ENCODE measurements around the gene KIF26B.

Gene KIF26B

DNA sequence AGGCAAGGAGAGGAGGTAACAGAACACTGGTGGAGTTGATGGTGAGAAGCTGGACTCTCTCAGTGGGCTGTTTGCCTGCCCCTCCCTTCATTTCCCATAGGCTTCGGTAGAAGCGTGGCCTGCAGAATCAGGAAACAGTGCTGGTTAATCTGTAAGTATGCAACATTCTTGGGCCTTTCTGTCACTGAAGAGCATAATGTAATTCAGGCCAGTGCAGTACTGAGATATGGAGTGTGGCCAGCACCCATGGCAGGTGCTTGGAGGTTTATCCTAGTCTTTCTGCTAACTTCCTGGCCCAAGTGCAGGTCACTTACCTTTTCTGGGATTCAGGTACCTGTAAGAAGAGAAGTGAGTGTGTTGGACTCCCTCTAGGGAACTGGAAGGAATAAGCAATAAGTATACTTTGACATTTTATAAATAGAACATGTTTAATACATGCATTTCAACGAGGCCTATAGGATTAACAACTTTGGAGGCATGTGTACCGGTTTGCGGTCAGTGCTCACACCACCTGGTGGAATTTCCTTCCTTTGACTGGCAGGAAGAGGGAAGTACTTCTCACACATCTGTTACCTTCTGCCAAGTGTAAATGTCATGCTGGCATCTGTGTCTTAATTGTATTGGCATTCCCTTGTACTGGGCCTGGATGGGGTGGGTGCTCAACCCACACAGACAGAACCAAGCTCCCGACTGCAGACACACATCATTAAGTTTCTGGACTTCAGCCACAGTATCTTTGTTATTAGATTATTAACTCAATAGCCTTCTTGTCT lies 105.5 kb downstream of the KIF26B start:
- DNase-seq (ENCODE audit: low spot score): no peak
- TF ChIP-seq, protein P1, sequence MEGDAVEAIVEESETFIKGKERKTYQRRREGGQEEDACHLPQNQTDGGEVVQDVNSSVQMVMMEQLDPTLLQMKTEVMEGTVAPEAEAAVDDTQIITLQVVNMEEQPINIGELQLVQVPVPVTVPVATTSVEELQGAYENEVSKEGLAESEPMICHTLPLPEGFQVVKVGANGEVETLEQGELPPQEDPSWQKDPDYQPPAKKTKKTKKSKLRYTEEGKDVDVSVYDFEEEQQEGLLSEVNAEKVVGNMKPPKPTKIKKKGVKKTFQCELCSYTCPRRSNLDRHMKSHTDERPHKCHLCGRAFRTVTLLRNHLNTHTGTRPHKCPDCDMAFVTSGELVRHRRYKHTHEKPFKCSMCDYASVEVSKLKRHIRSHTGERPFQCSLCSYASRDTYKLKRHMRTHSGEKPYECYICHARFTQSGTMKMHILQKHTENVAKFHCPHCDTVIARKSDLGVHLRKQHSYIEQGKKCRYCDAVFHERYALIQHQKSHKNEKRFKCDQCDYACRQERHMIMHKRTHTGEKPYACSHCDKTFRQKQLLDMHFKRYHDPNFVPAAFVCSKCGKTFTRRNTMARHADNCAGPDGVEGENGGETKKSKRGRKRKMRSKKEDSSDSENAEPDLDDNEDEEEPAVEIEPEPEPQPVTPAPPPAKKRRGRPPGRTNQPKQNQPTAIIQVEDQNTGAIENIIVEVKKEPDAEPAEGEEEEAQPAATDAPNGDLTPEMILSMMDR (conservative IDR thresholded peaks at IDR 0.05; ENCODE audit: low read depth): no peak
- POLR2A ChIA-PET (ENCODE audit: low non-redundant PET): no interaction called here
- H3K27ac ChIP-seq: no peak overlapping the region
- CTCF ChIA-PET: no interaction called here

DNA sequence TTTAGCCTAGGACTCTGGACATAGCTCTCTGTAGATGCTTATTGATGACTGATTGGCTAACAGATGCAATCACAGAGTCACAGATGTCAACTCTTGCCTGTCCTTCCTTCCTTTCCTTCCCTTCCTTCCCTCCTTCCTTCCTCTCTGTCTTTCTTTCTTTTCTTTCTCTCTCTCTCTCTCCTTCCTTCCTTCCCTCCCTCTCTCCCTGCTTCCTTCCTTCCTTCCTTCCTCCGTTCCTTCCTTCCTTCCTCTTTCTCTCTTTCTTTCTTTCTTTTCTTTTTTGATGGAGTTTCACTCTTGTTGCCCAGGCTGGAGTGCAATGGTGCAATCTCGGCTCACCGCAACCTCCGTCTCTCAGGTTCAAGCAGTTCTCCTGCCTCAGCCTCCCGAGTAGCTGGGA lies 106.1 kb downstream of the KIF26B start:
- ChIA-PET CTCF (no interaction called here), POLR2A (ENCODE audit: low non-redundant PET) (no interaction called here)
- TF ChIP-seq, protein P1 (conservative IDR thresholded peaks at IDR 0.05; ENCODE audit: low read depth): no peak
- no peak overlapping the region for H3K27ac ChIP-seq
- DNase-seq (ENCODE audit: low spot score): no peak

DNA sequence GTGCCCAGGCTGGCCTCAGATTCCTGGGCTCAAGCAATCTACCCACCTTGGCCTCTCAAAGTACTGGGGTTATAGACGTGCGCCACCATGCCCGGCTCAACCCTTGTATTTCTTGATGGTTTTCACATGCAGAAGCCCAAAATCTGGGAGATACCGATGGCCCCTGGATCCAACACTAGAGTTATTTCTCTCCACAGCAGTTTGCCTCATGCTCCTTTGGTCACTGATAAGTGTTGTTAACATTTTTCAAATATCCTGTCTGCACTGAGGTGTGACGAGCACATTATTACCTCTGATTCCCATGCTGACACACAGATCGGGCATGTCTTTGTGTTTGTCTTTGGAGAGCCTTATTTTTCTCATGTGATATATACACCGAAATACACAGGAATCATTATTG lies 107.0 kb downstream of the KIF26B start:
- H3K27ac ChIP-seq: no peak overlapping the region
- CTCF ChIA-PET: interaction anchor here (0.6 kb wide), 1 partner anchor 1711 kb away, joined by 3 read pairs; no protein-coding TSS in a partner anchor

DNA sequence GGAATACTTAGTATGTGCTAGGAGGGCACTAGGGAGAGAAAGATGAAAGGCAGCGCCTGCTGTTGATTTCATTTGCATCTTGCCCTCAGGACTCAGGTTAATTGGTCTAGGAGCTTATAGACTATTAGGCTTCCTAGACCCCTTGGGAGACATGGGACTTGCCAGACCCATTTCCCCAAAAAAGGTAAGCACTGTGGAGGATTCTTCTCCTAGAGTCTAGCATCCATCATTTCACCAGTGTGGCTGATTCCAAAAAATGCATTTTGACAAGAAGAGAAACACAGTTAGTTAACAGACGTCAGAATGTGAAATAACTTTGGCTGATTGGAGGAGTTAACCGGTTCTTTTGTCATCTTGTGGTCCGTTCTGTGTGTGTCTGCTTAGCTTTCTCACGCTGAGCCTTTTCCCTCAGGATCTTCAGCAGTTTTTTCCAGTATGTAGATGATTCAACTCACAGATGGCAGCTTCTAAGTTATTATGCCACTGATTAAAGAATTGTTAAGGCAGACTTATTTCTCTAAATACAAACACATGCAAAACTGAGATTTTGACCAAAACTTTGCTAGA lies 108.8 kb downstream of the KIF26B start:
- no peak for DNase-seq (ENCODE audit: low spot score)
- TF ChIP-seq, protein P1 (conservative IDR thresholded peaks at IDR 0.05; ENCODE audit: low read depth): no peak
- H3K27ac ChIP-seq: no peak overlapping the region
- ChIA-PET CTCF (interaction anchor here (0.7 kb wide), 1 partner anchor 112 kb away, joined by 3 read pairs; no protein-coding TSS in a partner anchor), POLR2A (ENCODE audit: low non-redundant PET) (no interaction called here)

More for the DNA sequence above, 107.0 kb downstream of the KIF26B start:
- POLR2A ChIA-PET (ENCODE audit: low non-redundant PET): no interaction called here
- TF ChIP-seq, protein P1 (conservative IDR thresholded peaks at IDR 0.05; ENCODE audit: low read depth): no peak
- DNase-seq (ENCODE audit: low spot score): no peak

DNA sequence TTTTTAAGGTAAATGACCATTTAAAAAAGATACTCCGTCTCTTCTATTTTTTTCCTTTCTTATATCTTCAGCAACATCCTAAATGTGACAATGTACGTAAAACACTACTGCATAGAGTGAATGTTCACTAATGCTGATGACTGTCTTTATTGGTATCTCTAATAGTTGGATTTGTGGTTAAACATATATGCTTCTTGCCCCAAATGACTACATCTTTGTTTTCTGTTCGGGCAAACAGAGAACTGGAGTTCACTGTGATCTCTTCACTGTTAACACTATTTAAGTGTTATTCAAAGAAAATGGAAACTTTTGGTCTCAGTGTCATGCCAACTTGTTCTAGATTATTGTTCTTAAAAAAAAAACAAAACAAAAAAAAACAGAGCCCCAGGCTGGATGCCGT lies 109.4 kb downstream of the KIF26B start:
- POLR2A ChIA-PET (ENCODE audit: low non-redundant PET): no interaction called here
- TF ChIP-seq, protein P1 (conservative IDR thresholded peaks at IDR 0.05; ENCODE audit: low read depth): no peak
- H3K27ac ChIP-seq: no peak overlapping the region
- CTCF ChIA-PET: interaction anchor here (0.6 kb wide), 1 partner anchor 14 kb away, joined by 3 read pairs; no protein-coding TSS in a partner anchor
- DNase-seq (ENCODE audit: low spot score): no peak

DNA sequence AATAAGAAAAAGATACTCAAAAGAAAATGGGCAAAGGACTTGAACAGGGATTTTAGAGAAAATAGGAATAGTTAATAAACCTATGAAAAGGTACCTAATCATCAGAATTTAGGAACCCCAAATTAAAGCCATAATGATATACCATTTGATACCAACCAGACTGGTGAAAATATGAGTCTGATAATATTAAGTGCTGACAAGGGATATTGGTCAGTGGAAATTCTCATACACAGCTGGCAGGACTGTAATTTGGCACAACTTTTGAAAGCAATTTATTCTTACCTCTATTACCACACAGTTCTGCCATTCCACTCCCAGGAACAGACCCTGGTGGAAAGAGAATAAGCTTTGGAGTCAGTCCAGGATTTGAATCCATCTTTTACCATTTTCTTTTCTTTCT lies 111.3 kb downstream of the KIF26B start:
- no peak for DNase-seq (ENCODE audit: low spot score)
- CTCF ChIA-PET: interaction anchor here (0.7 kb wide), 1 partner anchor 39 kb away, joined by 3 read pairs; no protein-coding TSS in a partner anchor
- no peak overlapping the region for H3K27ac ChIP-seq
- TF ChIP-seq, protein P1 (conservative IDR thresholded peaks at IDR 0.05; ENCODE audit: low read depth): no peak
- POLR2A ChIA-PET (ENCODE audit: low non-redundant PET): no interaction called here
